HG02970 (cell line): Measurements from ENCODE around the gene SH3BGR.
"Not testable (repeated sequence)": the region's sequence is repeated elsewhere in the genome, so short reads cannot be mapped to it uniquely, and the experiment has no call there.

Experiments used
- ATAC-seq: cut with Tn5 transposase; IDR thresholded peaks from one replicate; pipeline ENCODE4 v1.9.1; 2021; ENCODE audit warnings: mild to moderate bottlenecking, moderate library complexity, moderate number of reproducible peaks; ENCODE audit not compliant: unreplicated experiment, low FRiP score

Gene SH3BGR

GRCh38 chr21:39538453-39539042, 86.8 kb downstream of the SH3BGR start:
- no peak for ATAC-seq

GRCh38 chr21:39540367-39540766, 88.6 kb downstream of the SH3BGR start:
- not testable (repeated sequence) for ATAC-seq

- ATAC-seq: no peak
These were observed 91.0 kb downstream of the SH3BGR start for GRCh38 chr21:39542736-39543135.

GRCh38 chr21:39546522-39546921, 94.8 kb downstream of the SH3BGR start:
- no peak for ATAC-seq

GRCh38 chr21:39552856-39553255, 101.1 kb downstream of the SH3BGR start:
- no peak for ATAC-seq

GRCh38 chr21:39553331-39553730, 101.6 kb downstream of the SH3BGR start:
- no peak for ATAC-seq

GRCh38 chr21:39555911-39556590, 104.3 kb downstream of the SH3BGR start:
- ATAC-seq: no peak

- no peak for ATAC-seq
These were observed 107.7 kb downstream of the SH3BGR start for GRCh38 chr21:39559511-39559910.

- ATAC-seq: no peak
These were observed 109.4 kb downstream of the SH3BGR start for GRCh38 chr21:39561140-39561539.

- no peak for ATAC-seq
These were observed 111.3 kb downstream of the SH3BGR start for GRCh38 chr21:39562791-39563770.

- no peak for ATAC-seq
These were observed 112.4 kb downstream of the SH3BGR start for GRCh38 chr21:39564200-39564599.
